A172 (cell line): ENCODE results near the gene EMC1. TPM values are rescaled to one million over a fixed set of nuclear protein-coding genes. Genes with fewer than 3 reads are reported as not detected.
A peak's percentile ranks its signal among the peaks of the same experiment; 100 is the strongest.
"Not testable (repeated sequence)": the region's sequence is repeated elsewhere in the genome, so short reads cannot be mapped to it uniquely, and the experiment has no call there.

Experiments
- DNase-seq: peaks from one replicate; pipeline ENCODE4 v3.0.0-alpha.2; 2015; ENCODE audit warnings: low spot score
- total RNA-seq: library from RNA; depleted of rRNA; stranded (reverse); fragments of >200 nt; shearing (Covaris generic); gene quantifications from 2 replicates; pipeline ENCODE4 v1.2.3, GENCODE V29; 2014

Gene EMC1
- total RNA-seq, 1 experiment from 2014 or later, result 31.9 TPM

DNA sequence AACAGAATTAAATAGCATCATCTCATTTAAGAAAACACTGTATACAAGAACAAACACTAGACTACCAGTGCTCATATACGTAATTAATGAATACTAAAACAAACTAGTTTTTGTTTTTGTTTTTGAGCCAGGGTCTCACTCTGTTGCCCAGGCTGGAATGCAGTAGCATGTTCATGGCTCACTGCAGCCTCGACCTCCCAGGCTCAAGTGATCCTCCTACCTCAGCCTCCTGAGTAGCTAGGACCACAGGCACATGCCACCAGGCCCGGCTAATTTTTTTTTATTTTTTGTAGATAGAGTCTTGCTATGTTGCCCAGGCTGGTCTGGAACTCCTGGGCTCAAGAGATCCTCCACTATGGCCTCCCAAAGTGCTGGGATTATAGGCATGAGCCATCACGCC is 34.7 kb downstream of the EMC1 start:
- not testable (repeated sequence) for DNase-seq

DNA sequence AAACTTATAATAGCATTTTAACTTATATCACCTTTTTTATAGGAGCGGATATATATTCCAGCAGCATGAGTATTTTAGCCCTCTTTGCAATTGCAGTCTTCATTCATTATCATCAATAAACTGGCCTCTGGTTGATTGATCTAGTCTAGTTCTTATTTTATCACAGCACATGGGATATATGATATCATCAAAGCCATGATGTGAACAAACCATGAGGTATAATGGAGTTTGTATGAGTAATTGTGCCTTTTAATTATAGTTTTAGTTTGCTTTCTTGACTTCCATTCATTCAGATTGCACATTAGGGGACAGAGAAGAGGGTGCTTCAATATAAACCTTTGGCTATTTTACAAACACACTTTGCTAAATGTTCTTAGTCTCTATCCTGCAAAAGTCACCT is 37.7 kb downstream of the EMC1 start:
- DNase-seq, result no peak

DNA sequence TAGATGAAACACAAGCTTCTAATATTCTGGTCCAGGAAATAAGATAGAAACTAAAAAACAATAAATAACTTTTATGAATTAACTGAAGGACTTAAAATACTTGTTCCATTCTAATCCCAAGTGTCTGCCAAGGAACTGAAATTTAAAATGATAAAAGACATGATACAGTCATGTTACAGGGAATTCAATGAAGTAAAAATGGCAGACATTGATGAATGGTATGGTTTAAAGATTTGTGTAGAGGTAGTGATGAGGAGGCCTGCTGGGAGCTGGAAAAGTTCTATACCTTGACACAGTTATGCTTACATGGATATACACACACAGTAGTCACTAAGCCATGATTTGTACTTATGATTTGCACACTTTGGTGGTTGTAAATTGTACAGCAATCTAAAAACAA is 39.2 kb downstream of the EMC1 start:
- DNase-seq, result no peak

DNA sequence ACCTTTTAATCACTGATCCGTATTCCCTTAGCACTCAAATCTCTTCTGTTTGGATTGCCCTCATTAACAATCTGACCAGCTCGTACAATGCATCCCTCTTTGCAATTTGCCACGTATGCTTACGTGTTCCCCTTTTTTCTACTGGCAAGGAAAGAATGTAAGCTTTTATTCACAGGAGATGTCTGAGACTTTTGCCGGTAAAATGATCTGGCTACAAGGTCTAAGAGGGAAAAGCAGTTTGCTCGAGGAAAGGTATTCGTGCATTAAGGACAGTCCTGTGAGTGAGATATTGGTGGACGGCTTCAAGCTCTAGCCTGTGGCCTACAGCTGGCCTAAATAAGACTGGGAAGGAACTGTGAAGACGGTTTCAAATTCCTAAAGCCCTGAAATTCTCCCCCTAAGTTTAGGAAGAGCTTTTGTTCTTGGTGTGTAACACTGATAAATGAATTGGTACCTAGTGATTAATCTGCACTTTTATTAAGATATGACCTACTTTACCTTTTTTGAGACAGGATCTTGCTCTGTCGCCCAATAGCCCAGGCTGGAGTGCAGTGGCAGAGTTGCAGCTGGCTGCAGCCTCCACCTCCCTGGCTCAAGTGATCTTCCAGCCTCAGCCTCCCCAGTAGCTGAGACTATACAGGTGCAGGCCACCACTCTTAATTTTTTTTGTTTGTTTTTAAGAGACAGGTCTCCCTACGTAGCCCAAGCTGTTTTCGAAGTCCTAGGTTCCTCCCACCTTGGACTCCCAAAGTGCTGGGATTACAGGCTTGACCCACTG is 40.4 kb downstream of the EMC1 start:
- no peak for DNase-seq

- peak; percentile 74 for DNase-seq
Measured at GRCh38 chr1:19209990-19210771, 41.1 kb downstream of the EMC1 start, which contains the start of gene UBR4. UBR4 (minus strand) TSS chr1:19210266; CDS start chr1:19210248, 18 bp downstream.

DNA sequence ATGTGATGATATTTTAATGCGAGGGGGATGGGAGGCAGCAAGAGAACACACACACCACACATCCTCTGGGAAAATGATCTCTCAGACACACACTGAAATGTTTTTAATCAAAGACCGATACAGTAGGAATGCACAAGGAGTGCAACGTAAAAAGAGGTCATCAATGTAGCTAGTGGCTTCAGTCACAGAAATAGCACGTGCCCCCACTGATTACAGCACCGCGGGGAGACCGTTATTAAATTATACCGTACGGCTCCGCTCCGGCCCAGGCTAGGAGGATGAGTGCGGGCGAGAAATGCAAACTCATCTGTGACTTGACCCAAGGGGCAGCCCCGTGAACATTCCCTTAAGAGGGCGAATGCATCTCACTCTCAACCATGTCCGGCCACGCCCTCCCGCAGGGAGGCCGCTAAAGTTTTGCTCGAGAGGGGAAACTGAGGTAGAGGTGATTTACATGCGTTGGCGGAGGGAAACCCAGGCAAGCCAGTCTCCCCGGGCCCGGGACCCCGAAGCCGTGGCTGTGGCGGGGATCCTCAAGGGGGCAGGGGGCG is 41.8 kb downstream of the EMC1 start:
- peak; percentile 26 for DNase-seq

- DNase-seq, result peak; percentile 27
Measured at GRCh38 chr1:19208710-19209438, 42.5 kb downstream of the EMC1 start.

DNA sequence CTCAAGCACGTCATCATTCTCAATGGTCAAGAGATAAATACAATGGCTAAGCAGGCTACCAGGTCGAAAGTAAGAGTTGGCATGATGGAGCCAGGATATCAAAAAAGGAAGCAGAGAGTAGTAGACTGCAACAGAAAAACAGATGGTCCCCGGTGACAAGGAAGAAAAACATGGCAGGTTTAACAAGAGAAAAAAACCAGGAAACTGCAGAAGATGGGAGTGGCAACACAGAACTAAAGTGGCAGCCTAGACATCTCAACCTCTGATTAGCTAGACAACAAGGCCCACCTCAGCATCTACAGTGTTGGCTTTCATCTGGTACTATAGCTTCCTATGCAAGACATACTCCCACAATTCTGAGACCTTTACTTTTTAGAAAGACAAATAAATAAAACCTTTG is 44.4 kb downstream of the EMC1 start:
- DNase-seq, result no peak

DNA sequence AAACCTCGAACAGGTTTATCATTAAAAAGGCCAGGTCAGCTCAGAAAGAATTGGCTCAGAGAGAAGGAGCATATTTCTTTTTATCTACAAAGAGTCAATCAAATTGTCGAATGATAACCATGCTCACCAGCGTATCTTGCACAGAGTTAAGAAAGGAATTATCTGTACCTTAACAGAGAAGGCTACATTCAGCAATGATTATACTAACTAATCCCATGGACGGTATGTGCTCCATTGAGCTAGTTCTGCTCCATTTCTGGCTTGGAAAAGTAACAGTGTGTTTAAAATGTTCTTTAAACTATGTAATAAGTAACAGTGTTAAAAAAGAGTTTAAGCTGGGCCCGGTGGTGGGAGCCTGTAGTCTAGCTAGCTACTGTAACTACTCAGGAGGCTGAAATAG is 45.5 kb downstream of the EMC1 start:
- no peak for DNase-seq

DNA sequence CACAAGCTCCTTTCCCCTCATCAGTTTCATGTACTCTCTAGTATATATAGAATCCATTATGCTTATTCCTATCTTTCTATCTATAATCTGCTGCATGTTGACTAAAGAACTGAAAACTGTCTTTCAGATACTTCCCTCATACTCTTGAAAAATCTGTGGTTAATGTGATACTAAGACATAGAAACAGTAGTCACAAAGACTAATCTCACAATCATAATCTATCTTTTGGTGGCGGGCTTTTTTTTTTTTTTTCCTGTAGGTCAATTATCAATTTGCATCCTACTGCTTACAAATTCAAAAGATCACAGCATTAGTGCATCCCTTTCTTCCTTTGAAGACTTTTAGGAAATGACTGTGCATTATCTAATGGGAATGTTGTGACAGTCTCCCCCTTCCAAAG is 45.9 kb downstream of the EMC1 start:
- DNase-seq, result no peak

GRCh38 chr1:19204446-19205266 is 46.7 kb downstream of the EMC1 start:
- no peak for DNase-seq

DNA sequence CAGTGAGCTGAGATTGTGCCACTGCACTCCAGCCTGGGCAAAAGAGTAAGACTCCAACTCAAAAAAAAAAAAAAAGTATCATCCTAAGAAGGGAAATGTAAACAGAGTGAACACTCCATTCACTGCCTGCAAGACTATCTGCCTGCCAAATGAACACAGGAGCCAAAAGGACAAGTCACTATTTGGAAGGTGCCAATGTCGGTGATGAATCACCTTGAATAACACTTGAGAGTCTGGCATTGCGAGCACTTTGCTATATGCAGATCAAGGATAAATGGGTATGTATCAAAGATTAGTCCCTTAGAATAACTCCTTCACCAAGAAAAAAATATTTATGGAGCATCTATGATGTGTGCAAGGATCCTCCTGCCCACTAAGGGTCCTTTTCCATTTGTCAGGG is 47.9 kb downstream of the EMC1 start:
- DNase-seq, result peak; percentile 53

- DNase-seq, result no peak
Measured at GRCh38 chr1:19202396-19202795, 48.9 kb downstream of the EMC1 start.

GRCh38 chr1:19199969-19200604 is 51.2 kb downstream of the EMC1 start:
- no peak for DNase-seq

- DNase-seq, result no peak
Measured at GRCh38 chr1:19199329-19199968, 51.9 kb downstream of the EMC1 start.

GRCh38 chr1:19198820-19199219 is 52.5 kb downstream of the EMC1 start:
- no peak for DNase-seq

GRCh38 chr1:19197845-19198244 is 53.5 kb downstream of the EMC1 start:
- DNase-seq, result no peak

GRCh38 chr1:19196331-19196730 is 55.0 kb downstream of the EMC1 start:
- no peak for DNase-seq

DNA sequence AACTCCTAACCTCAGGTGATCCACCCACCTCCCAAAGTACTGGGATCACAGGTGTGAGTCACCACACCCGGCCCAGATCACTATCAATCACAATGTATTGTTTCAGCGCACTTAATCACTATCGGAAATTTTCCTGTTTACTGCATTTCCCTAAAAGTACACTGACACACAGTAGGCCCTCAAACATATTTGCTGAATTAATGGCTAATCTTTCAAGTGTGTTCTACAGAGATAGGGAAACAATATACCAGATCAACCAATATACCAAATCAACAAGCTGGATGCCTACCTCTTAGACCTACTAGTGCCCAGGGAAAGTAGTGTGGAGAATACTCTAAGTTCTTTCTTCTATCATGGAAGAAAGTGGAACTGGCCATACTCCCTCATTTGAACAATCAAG is 58.3 kb downstream of the EMC1 start:
- no peak for DNase-seq

DNA sequence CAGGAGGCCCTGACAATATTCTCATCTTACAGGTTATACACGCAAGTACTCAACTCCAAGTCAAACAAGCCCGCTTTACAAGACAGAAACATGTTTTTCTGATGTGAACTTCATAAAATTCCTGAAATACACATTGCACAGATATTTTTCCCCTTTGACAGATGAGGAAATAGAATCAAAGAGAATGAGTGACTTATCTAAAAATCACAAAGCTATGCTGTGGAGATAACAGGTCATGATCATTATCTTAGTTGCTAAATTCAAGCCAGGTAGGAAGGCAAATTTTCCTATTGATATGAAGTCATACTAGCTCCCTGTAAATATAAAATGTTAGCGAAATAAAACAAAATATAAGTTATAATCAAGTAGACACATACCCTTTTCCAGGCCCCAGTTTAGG is 59.5 kb downstream of the EMC1 start:
- no peak for DNase-seq
